ENCODE measurements around the gene TBC1D9B. TPM values are rescaled to one million over a fixed set of nuclear protein-coding genes. Genes with fewer than 3 reads are reported as not detected.

TBC1D9B gene
- total RNA-seq, 1 experiment from 2014 or later: 127 TPM

- ChIA-PET POLR2A (interaction anchor here (1.4 kb wide), 1 partner anchor 9 kb away, joined by 3 read pairs; no protein-coding TSS in a partner anchor), CTCF (no interaction called here), RAD21 (ENCODE audit: low non-redundant PET in 1 of 2, low total read pairs in 2 of 2, uncharacterized antibody in 2 of 2, unreplicated experiment in 2 of 2) (no interaction called here)
- intact Hi-C loops (cut with micrococcal nuclease): no loop called here
- H3K9ac ChIP-seq (ENCODE audit: low read length): no peak overlapping the region
- no peaks in the 10 kb centered on the region for H4K20me1 ChIP-seq (ENCODE audit: insufficient read depth)
- no peaks in the 10 kb centered on the region for H3K9me2 ChIP-seq (ENCODE audit: insufficient read depth)
- peaks cover 0 to under 1% of the 10 kb centered on the region in 2 experiments; a peak in 1 of 4 replicates for H3K4me1 ChIP-seq (ENCODE audit: control insufficient read depth in 1 of 2, insufficient read depth in 2 of 2, low read length in 2 of 2)
- no peak for ATAC-seq
- peaks cover 49 to 66% of the 10 kb centered on the region in 2 experiments for H3K36me3 ChIP-seq (ENCODE audit: control insufficient read depth in 1 of 2, insufficient read depth in 2 of 2, low read length in 2 of 2)
- H3K27ac ChIP-seq (ENCODE audit: low read depth, low read length): no peak overlapping the region
- H2AFZ ChIP-seq (ENCODE audit: low read depth, low read length, poor library complexity, severe bottlenecking): no peak overlapping the region
- H3K9me3 ChIP-seq (ENCODE audit: control insufficient read depth in 1 of 2, insufficient read depth in 1 of 2, low read depth in 1 of 2, low read length in 2 of 2): no peaks in the 10 kb centered on the region
- H3K79me2 ChIP-seq (ENCODE audit: insufficient read depth, low read length): peaks cover 48% of the 10 kb centered on the region
- DNase-seq (ENCODE audit: low read depth, low spot score): no peak
- H3K4me2 ChIP-seq (ENCODE audit: low read length): no peak overlapping the region
- no TSS peak for BruUV-seq (replicated peaks)
- H3K4me3 ChIP-seq (replicated peaks in 1 of 2; ENCODE audit: low read depth in 1 of 2, low read length in 2 of 2): no peak overlapping the region
- peak; percentile 18 for TF ChIP-seq POLR2AphosphoS5 (IDR thresholded peaks at IDR 0.05; ENCODE audit: low read depth, low read length)
- no peak for TF ChIP-seq YY1 (IDR thresholded peaks at IDR 0.05; ENCODE audit: extremely low read depth, insufficient replicate concordance, low read depth, low read length)
- no peak for TF ChIP-seq ZNF274 (IDR thresholded peaks at IDR 0.05; ENCODE audit: low read depth, low read length)
- H3K27me3 ChIP-seq (ENCODE audit: insufficient read depth, low read length): no peaks in the 10 kb centered on the region
Observed at GRCh38 chr5:179830818-179831468, 76.8 kb downstream of the TBC1D9B start.

GRCh38 chr5:179829732-179830435, 77.8 kb downstream of the TBC1D9B start:
- intact Hi-C loops (cut with micrococcal nuclease): no loop called here
- BruUV-seq (replicated peaks): no TSS peak
- Histone ChIP-seq H3K36me3 (ENCODE audit: control insufficient read depth in 1 of 2, insufficient read depth in 2 of 2, low read length in 2 of 2) (peaks cover 59 to 76% of the 10 kb centered on the region in 2 experiments), H3K27me3 (ENCODE audit: insufficient read depth, low read length) (no peaks in the 10 kb centered on the region), H3K4me3 (replicated peaks in 1 of 2; ENCODE audit: low read depth in 1 of 2, low read length in 2 of 2) (no peak overlapping the region), H3K4me1 (ENCODE audit: control insufficient read depth in 1 of 2, insufficient read depth in 2 of 2, low read length in 2 of 2) (peaks cover 0 to 5% of the 10 kb centered on the region in 2 experiments; a peak in 2 of 4 replicates), H3K9me2 (ENCODE audit: insufficient read depth) (no peaks in the 10 kb centered on the region), H3K9ac (ENCODE audit: low read length) (no peak overlapping the region), H3K4me2 (ENCODE audit: low read length) (no peak overlapping the region), H4K20me1 (ENCODE audit: insufficient read depth) (no peaks in the 10 kb centered on the region), H3K79me2 (ENCODE audit: insufficient read depth, low read length) (peaks cover 58% of the 10 kb centered on the region), H3K9me3 (ENCODE audit: control insufficient read depth in 1 of 2, insufficient read depth in 1 of 2, low read depth in 1 of 2, low read length in 2 of 2) (no peaks in the 10 kb centered on the region), H3K27ac (ENCODE audit: low read depth, low read length) (no peak overlapping the region), H2AFZ (ENCODE audit: low read depth, low read length, poor library complexity, severe bottlenecking) (no peak overlapping the region)
- ChIA-PET POLR2A (no interaction called here), RAD21 (ENCODE audit: low non-redundant PET in 1 of 2, low total read pairs in 2 of 2, uncharacterized antibody in 2 of 2, unreplicated experiment in 2 of 2) (no interaction called here), CTCF (no interaction called here)
- ATAC-seq (no peak), DNase-seq (ENCODE audit: low read depth, low spot score) (no peak)
- TF ChIP-seq ATF3 (IDR thresholded peaks at IDR 0.05) (no peak), ZBTB33 (IDR thresholded peaks at IDR 0.05; ENCODE audit: extremely low read depth, insufficient replicate concordance, low read length) (no peak), POLR2AphosphoS5 (IDR thresholded peaks at IDR 0.05; ENCODE audit: low read depth, low read length) (no peak), CEBPB (IDR thresholded peaks at IDR 0.05; ENCODE audit: low read depth) (no peak), SP1 (IDR thresholded peaks at IDR 0.05; ENCODE audit: low read depth) (no peak), FOSL1 (IDR thresholded peaks at IDR 0.05; ENCODE audit: low read depth) (no peak), YY1 (IDR thresholded peaks at IDR 0.05; ENCODE audit: extremely low read depth, insufficient replicate concordance, low read depth, low read length) (no peak), MAX (IDR thresholded peaks at IDR 0.05) (no peak), ELF1 (IDR thresholded peaks at IDR 0.05; ENCODE audit: borderline replicate concordance, low read depth) (no peak), SRF (IDR thresholded peaks at IDR 0.05; ENCODE audit: low read depth) (no peak), TCF7L2 (IDR thresholded peaks at IDR 0.05; ENCODE audit: borderline replicate concordance, extremely low read depth, insufficient read depth, insufficient read length) (no peak)

Data from HCT116 (cell line).